Stromal cell of bone marrow (primary cell): ENCODE results near the gene CCDC136.

ENCODE experiments used
- DNase-seq: peaks from one replicate; pipeline ENCODE4 v3.0.0-alpha.2; 2012; ENCODE audit warnings: low read depth

The CCDC136 gene

DNA sequence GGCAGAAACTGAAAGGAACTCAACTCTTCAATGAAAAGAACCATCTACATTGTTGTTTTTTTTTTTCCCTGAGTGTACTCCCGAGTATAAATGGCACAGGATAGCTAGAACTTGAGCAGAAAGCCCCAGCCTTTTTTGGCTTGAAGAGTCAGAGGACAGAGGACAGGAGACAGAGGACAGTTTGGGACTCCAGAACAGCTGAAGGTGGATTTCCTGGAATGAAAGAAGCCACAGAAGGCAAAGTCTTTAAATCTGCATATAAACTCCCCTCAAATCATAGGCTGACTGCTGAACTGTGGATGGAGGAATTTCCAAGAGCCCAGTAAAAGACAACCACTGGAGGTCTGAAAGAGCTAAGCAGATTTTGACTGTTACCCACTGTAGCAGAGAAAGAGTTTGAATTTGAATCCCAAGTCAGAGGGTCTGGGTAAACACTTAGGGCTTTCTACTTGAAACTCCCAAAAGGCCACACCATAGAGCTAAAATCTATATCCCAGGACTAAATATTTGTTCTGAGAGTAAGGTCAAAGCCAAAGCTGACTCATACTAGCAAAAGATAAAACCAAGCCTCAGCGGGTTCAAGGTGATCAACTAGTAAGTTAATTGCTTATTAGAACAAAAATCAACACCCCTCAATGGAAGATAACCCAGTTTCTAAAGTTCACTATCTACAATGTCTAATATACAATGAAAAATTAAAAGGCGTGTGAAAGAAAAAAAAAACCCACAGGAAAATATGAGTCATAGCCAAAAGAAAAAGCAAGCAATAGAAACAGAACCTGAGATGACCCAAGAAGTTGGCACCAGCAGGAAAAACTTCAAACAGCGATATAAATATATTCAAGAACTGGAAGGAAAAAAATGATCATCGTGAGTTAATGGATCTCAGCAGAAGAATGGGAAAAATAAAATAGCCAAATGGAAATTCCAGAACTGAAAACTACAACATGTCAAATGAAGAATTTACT is 14.3 kb upstream of the CCDC136 start:
- peak; percentile 24 for DNase-seq

DNA sequence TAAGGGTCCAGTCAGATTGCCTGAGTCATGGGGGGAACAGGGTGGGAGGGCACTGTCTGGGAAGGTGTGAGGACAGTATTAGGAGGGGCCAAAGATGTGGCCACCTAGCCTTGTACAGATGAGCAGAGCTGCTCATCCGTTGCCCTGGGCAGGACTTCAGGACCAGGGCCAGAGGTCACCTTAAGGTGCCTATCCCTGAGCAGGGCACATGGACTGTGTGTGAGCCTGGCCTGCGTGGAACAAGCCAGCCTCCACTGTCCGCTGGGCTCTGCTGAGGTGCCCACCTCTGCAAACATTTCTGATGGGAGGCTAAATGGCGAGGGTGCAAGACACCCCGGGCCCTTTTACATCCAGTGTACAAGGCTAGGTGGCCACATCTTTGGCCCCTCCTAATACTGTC is 12.8 kb upstream of the CCDC136 start:
- no peak for DNase-seq

DNA sequence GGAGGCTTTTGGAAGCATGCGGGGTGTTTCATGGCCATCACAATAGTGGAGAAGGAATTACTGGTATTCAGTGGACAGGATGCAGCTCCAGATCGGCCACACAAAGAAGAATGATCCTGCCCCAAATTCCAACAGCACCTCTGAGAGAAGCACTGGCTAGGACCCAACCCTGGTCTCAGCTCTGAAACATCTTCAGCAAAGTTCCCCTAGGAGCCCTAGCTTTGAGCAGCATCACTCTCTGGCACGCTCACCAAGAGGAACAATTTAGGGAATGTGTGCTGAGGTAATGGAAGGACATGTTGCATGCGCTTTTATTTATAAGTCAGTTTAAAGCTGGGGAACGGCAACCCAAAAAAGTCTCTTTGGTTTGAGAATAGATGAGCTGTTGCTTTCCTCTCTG is 10.6 kb upstream of the CCDC136 start:
- DNase-seq: peak; percentile 25

DNA sequence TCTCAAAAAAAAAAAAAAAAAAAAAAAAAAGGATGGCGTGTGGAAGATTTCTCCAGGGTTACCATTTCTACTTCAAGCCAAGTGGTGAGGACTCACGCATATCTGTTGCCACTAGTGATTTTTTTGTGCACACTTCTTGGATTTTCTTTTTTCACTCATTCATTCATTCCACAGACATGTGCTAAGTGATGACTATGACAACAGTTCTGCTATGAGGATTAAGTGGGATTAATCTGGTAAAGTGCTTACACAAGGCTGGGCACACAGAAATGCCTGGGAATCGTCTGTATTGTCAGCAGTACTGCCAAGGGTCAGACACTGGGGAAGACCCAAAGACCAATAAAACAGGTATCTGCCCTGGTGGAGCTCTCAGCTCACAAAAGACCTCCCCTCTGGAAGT is 9.9 kb upstream of the CCDC136 start:
- DNase-seq: no peak

DNA sequence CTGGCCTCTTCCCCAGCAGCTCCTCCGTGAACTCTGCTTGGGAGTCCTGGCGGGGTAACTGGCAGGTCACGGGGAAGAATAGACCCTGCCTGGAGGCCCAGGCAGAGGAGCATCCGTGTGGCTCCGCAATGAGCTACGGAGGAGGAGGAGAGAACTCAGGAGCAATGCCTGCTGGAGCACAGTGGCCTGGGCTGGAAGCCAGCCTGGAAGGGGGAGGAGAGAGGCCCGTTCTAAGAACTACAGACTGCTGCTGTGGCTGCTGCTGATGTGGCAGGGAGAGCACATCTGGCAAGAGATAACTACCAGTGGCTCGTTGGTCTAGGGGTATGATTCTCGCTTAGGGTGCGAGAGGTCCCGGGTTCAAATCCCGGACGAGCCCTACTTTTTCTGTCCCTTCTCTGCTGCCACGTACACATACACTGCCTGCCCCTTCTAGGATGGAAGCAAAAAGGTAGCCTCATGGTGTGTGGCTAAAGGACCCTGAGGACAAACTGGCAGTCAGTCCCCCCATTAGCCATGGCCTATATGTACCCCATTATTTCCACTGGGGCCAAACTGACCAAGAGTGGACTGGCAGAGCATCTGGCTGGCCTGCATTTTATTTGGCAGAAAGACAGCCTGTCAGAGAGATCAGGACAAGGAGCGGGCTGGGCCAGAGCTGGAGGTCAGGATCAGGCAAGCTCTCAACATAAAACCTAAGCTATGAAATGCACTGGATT is 8.5 kb upstream of the CCDC136 start:
- DNase-seq: peak; percentile 66

DNA sequence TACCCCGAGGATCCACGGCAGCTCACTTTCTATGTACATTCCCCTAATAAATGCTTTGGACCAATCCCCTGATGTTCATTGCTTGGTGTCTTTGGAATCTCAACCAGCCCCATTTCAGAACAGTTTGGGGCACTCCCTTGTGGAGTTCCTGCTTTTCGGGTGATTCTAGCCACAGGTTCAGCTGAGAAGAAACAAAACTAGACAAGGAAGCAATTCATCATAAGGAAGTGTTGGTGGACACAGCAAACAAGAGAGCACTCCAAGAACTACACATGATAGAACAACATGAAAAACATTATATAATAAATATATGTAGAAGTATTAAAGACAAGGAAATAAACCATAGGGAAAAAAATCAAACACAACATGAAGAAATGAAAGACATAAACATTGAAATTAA is 6.0 kb upstream of the CCDC136 start:
- no peak for DNase-seq

DNA sequence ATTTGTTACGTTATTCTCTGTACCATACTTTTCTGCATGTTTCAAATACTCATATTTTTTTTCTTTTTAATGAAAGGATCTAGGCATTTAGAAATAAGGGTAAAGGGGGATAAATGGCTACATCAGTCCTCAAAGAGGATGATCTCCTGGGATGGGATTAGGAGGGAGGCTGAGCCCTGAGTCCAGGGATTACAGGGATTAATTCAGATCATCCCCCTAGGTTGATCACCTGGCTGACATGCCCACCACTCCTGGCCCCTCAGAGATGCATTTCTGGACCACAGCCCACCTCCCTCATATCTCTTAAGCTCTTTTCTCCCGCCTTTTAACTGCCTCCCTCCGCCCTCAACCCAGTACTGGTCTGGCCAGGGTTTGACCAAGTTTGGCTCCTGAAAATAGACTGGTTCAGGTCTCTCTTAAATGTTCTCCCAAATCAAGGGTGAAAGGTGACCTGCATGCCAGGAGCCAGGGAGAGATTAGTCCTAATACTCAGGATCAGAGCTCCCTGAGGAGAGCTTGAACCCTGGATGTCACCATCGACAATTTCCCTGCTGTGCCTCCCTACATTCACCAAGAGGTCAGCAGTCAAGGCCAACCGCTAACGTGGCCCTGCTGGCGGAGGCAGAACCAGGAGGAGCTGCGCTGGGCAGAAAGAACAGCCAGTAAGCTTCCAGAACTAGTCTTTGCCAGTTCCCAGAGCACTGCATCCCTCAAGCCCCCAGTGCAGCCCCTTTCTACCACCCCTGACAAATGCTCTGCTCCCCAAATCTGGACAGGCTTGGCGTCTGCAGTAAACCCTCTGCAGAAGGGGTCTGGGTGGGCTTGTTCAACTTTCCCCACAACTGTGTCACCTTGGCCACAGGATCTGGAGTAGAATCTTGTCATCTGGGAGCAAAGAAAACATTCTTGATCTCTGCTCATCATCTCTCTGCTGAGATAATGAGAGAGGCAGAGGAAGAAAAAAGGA is 3.0 kb upstream of the CCDC136 start:
- no peak for DNase-seq

DNA sequence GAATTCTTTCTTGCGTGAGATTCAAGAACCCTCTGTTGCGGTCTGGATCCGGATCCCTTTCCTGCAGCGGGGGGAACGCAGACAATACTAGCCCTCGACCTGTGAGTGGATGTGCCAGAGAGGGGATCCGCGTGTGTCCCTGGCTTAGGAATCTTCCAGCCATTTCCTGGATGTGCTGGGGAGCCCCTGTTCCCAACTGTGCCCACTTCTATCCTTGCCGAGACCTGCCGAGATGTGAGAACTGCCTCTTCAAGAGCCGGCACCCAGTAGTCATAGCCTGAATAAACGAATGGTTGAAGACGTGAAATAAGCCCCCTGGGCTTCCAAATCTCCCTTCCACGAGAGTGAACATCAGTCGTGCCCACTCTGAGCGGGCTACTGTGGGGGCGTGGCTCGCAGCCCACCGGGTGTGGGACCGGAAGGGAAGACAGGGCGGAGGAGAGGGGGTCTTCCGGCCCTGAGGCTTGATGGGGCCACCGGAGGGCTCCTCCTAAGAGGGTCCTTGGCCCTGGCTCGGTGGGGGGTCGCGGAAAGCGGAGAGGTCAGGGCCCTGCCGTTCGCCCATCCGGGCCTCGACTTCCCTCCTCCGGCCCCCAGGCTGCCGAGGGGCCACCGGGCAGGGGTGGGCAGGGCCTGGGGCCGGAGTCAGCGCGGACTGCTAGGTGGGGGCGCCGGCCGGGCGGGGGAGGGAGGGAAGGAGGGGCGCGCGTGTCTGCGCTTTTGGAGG is 1.3 kb upstream of the CCDC136 start:
- no peak for DNase-seq

DNA sequence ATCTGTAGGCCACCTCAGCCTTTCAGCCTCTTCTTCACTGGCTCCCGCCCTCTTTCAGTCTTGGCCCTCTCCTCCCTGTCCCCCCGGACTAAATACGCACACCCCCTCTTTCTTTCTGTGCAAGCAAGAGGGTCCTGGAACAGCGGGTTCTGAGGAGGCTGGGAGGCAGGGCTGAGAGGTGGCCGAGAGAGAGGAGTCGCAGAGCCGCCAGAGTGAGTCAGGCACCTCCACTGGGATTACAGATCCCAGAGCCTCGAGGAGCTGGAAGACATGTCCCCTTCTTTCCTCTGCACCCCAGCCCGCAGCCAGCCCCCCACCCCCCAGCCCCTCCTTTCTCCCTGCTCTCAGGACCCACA is 182 bp downstream of the CCDC136 start:
- no peak for DNase-seq

DNA sequence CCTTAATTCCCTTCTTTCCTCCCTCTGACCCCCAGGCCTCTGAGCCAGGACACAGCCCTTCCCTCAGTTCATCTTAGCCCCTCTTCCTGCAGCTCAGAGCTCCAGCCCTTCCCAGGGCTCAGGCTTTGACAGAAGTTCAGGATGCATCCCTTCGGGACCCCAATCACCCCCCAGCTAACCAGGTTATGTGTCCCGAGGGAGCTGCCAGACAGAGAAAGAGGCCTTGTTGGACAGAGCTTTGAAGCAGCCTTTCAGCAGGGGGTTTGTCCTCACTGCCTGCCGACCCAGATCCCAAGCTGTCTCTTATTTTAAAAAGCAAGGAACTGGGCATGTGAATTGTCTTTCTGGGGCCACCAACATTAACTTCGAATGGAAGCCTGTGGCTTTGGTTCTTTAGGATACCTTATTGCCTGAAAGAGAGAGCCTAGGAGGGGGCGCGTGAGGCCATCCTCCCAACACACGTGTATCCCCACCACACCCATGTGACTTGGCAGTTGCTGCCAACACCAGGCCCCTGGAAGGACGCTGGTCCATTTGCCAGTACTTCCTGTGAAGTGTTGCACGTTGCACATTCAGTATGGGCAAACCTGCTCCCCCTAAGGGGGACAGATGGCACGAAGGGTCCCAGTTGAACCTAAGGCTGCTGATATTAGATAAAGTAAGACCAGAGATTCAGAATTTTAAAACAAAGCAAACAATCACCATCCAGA is 858 bp downstream of the CCDC136 start:
- DNase-seq: no peak

DNA sequence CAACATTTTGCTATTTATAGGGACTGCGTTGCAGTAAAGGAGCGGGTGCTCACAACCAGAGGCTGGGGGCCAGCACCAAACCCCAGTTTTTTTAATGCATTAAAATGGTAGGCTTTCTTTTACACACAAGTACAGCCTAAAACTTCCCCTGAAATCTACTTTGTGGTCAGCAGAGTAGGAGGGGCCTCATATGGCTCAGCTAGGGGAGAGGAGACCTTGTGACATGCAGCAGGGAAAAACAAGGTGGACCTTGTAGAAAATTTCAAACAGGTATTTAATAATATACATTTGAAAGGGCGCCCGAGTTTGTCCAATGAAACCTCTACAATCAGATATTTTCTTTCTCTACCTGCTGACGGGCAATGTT is 1.4 kb downstream of the CCDC136 start:
- DNase-seq: no peak

DNA sequence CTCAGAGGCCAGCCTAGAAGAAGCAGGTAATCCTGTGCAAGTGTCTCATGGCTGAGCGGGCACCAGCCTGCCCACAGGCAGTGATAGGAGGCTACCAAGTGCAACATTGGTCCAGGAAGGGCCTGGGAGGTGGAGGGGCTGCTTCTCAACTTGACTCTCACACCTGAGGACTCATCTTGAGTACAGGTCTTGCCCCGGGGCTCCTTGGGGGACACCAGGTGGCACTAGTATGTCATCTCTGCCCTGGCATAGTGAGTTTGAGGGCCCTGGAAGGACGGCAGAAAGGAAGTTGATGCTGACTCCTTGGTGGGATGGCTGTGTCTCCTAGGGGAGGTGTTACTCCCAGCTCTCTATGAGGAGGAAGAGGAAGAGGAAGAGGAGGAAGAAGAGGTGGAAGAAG is 2.3 kb downstream of the CCDC136 start:
- no peak for DNase-seq

DNA sequence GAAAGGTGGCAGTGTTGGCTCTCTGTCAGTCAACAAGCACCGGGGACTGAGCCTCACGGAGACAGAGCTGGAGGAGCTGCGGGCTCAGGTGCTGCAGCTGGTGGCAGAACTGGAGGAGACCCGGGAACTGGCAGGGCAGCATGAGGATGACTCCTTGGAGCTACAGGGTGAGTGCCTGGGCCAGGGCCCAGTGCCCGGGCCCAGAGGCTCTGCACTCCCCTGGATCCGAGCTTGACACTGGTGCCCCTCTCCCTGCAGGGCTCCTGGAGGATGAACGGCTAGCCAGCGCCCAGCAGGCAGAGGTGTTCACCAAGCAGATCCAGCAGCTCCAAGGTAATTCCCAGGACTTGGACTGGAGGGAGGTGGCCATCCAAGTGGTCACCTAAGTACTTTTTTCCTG is 2.7 kb downstream of the CCDC136 start:
- DNase-seq: no peak

DNA sequence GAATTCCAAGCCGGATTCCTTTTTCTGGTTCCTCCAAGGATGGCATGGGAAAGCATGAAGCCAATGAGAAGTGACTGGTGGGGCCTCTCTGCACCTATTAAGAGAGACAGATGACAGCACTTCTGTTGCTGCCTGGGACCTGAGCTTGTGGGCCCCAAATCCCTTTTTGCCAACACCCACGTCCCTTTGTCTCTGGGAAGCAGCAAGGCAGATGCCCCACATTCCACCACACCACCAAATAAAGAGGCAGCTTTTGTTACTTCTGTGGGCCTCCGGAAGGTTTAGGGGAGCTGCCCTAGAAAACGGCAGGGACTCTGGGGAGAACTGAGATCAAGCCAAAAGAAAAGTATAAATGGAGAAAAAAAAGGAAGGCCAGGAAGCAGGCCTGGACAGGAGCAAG is 3.4 kb downstream of the CCDC136 start:
- DNase-seq: no peak

DNA sequence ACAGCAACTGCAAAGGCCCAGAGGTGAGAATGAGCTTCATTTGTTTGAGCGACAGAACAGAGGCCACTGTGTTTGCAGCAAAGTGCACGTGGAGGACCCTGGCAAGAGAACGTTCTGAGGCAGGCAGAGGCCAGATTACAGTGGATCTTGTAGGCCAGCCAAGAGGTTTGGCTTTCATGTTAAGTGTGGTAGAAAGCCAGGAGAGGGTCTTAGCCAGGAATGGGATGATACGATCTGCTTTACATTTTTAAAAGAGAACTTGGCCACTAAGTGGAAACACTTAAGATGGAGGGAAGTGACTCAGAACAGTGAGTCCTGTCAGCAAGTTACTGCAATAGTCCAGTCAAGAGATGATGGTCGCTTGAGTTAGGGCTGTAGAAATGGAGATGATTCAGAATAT is 4.6 kb downstream of the CCDC136 start:
- DNase-seq: peak; percentile 38

DNA sequence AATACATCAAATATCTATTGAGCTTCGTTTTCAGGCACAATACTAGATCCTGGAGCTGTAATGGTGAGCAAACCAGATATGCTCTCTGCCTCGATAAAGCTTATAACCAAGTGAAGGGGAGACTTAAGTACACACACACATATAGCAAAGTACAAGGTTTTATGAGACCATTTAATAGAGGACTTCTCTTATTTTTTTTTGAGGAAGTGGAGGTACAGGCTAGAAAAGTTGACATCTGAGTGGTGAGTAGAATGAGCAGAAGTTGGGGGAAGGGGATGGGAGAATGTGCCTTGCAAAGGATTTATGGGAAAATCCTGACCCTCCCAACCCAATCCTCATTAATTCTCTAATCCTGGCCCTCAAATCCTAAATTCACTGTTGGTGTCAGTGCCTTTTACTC is 7.7 kb downstream of the CCDC136 start:
- DNase-seq: no peak

DNA sequence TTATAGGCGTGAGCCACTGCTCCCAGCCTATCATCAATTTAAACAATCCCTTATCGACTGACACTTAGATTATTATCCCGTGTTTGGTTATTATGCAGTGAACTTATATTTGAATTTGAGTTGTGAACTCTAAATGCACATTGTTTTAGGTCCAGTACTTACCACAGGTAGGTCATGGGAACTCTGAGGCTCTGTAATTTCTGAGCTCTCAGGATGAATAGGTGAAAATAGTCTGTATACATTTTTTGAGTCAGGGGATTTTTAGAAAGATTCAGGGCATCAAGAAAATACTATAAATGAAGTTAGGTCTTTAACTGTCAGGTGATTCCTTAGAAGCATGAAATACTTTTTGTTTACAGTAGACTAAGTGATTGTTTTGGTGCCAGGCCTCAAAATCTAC is 8.8 kb downstream of the CCDC136 start:
- no peak for DNase-seq

DNA sequence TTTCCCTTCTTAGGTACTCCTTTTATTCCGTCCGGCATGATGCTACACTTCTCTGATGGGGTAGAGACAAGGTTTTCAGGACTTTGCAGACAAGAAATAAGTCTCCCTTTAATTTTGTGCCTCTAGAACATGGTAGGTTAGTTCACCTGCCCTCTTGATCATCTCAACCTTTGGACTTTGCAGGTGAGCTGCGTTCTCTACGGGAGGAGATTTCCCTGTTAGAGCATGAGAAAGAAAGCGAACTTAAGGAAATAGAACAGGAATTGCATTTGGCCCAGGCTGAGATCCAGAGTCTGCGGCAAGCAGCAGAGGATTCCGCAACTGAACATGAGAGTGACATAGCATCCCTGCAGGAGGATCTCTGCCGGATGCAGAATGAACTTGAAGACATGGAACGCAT is 9.2 kb downstream of the CCDC136 start:
- no peak for DNase-seq

DNA sequence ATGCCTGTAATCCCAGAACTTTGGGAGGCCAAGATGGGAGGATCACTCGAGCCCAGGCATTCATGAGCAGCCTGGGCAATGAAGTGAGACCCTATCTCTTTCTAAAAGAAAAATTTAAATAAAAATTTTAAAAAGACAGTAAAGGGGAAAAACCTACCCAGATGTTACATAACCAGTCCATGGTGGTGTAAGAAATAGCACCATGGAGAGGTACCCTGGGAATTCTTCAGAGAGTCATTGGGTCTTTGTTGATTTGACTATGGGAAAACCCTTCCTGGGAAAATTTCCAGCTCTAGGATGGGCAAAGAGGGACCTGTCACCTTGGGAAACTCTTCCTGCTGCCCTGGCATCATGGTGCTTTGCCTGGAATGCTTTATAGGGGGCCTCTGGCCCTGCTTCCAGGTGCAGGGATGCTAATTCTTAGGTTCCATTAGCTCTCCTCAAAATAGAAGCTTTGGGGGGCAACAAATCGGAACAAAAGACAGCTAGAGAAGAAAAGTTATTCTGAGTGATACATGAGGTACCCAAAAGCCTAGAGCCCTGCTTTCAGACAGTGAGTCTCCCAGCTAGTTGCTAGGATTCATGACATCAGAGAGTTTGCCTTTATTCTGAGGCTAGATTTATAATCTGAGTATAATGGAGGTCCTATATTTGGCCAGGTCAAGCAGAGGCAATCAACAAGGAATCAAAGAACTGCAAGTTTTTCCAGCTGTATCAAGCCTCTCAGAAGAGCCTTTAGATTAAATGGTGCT is 10.1 kb downstream of the CCDC136 start:
- no peak for DNase-seq

DNA sequence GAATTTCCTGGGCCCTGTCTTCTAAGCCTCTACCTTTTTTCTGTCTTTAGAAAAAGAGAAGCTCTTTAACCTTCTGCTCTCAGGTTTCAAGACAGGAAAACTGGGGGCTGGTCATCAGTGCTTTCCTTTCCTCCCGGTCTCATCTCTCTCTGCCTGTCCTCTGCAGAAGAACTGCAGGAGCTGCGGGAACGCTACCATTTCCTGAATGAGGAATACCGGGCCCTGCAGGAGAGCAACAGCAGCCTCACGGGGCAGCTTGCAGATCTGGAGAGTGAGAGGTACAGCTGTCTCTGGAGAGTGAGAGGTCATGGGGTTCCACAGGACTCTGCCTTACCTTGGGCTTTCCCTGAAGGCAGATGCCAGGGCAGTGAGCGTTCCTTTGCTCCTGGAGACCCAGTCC is 12.7 kb downstream of the CCDC136 start:
- DNase-seq: no peak
